Measurements from ENCODE around the gene TRAF3IP1.
"Not testable (repeated sequence)": the region's sequence is repeated elsewhere in the genome, so short reads cannot be mapped to it uniquely, and the experiment has no call there.

The TRAF3IP1 gene

DNA sequence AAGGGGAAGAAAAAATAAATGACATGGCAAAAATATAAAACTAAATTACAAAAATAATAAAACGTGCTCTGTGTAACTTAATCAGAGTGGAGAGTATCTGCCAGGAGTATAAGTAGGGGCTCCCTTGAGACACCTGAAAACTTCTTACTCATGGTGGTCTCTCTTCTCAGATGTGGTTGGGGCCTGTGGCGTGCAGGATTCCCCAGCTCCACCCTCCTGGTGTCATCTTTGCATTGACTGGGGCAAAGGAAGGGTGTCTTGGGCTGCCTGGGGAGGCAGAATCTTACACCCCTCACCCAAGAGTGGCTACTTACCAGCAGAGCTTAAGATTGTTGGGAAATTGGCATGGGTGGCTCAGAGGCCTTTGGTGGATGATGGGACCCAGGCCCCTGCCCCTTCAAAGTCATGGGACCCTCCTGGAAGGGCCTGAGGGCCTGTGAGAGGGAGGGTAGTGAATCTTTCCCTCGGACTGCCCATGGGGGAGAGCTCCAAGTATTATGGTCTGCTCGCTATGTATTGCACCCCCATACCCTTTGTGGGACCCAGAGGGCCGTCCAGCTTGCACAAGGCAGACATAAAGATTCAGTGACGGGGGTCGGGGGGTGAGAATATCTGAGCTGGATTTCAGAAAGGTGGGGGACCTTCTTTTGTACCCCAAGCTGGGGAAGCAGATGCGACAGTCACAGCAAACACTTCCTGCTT is 6.9 kb upstream of the TRAF3IP1 start:
- no peak for DNase-seq

GRCh38 chr2:238313991-238314350 is 6.3 kb upstream of the TRAF3IP1 start:
- no peak for DNase-seq

DNA sequence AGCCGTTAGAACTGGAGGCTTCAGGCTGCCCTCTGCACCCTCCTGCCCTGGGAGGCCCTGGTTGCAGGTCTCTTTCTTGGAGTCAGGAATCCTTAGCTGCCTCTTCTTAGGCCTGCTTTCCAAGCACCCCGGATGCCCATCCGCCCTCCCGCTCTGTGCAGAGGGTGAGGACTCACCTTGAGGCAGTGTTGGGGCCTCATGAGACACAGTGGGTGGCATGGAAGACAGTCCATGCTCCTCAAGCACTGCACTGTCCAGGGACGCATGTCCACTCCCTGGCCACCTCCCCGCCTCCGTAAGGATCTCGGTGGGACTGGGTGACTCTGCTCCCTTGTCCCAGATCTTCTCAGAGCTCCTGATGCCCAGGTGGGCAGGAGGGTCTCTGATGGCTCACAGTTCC is 5.7 kb upstream of the TRAF3IP1 start:
- DNase-seq: no peak

DNA sequence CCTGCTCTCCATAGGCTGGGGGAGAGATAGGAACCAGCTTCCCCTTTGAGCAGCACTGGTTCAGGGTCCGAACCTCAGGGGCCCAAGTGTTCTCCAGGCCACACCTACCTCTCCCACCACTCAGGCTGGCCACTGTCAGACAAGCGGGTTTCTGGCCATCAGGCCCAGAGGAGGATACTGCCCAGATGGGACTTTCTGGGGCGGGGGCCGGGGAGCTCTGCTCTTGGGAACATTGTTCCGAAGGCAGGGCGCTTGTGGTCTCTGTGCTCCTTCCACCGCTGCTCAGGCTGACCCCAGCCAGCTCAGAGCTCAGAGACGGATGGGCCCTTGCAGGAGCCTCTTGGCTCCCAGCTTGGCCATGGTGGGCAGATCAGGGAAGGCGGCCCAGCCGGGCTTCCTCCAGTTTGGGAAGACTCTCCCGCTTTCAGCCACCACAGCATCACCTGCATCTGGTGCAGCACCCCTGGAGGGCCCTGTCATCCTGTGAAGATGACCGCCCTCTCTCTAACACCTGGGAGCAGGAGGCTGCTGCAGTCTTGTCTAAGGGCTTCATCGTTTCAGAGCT is 5.2 kb upstream of the TRAF3IP1 start:
- no peak for DNase-seq

- peak; percentile 10 for DNase-seq
Observed at GRCh38 chr2:238320648-238321281, 447 bp downstream of the TRAF3IP1 start.

GRCh38 chr2:238321467-238321866 is 1.1 kb downstream of the TRAF3IP1 start:
- DNase-seq: no peak

DNA sequence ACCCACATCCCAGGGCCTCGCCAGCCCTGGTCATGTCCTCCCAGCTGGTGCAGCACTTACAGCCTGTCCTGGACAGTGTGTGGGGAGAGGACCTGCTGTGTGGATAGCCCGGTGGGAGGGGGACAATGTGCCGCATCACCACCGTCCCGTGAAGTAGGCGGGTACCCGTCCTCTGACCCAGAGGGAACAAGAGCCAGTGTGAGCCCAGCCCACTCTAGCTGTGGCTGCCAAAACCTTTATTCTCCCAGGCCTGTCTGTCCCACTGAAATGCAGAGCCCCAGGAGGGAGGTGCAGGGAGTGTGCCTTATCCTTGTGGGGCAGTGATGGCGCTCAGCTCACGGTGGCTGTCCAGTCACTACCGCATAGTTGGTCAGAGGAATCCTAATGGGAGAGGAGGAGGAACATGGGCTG is 1.7 kb downstream of the TRAF3IP1 start:
- no peak for DNase-seq

DNA sequence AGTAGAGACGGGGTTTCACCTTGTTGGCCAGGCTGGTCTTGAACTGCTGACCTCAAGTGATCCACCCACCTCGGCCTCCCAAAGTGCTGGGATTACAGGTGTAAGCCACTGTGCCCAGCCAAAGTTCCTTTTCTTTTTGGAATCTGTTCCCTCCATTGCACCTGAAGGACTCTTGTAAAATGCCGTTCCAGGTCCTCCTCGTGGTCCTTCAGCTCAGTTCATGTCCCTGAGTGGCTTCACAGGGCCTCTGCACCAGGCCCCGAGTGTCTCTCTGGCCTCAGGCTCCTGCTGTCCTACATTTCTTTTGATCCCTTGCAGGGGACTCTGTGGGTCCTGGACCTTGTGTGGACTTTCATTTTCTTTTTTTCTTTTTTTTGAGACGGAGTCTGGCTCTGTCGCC is 3.9 kb downstream of the TRAF3IP1 start:
- DNase-seq: not testable (repeated sequence)

DNA sequence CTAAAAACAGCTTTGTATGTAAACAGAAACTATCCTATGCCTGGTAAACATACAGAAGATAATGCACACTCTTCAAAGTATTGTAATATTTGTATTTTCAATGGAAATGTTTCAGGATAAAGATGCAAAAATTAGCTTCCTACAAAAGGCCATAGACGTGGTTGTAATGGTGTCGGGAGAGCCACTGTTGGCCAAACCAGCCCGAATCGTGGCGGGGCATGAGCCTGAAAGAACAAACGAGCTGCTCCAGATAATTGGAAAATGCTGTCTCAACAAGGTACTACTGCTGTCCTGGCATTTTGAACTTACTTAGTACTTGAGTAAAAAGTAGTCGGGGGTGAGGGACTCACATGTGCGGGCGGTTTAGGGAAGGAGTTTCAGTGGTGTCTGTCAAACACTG is 5.4 kb downstream of the TRAF3IP1 start:
- no peak for DNase-seq

GRCh38 chr2:238326801-238327365 is 6.6 kb downstream of the TRAF3IP1 start:
- DNase-seq: no peak

DNA sequence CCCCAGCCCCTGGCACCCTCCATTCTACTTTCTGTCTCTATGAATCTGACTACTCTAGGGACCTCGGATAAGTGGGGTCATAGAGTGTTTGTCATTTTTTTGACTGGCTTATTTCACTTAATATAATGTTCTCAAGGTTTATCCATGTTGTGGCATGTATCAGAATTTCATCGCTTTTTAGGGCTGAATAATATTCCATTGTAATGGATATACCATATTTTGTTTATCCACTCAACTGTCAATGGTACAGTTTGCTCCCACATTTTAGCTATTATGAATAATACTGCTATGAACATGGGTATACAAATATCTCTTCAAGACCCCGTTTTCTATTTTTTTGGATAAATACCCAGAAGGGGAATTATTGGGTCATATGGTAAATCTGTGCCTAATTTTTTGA is 7.4 kb downstream of the TRAF3IP1 start:
- DNase-seq: no peak

- no peak for DNase-seq
Observed at GRCh38 chr2:238330391-238330790, 10.1 kb downstream of the TRAF3IP1 start.

DNA sequence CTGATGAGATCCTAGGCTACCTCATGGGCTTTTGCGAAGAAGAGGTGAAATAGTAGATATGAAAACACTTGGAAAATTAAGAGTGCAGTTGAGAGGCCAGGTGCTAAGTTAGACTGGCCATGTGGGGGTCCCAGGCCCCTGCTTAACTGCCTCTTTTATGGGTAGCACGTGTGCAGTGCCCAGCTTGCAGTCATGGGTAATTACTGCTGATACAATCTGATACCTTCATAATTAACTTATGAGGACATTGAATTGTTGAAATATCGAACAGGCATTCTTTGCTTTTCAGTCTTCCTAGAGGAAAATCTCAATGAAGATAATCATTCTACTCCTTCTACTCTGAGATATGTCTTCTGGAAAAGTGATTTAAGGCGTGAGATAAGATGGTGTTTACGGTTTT is 11.6 kb downstream of the TRAF3IP1 start:
- no peak for DNase-seq

DNA sequence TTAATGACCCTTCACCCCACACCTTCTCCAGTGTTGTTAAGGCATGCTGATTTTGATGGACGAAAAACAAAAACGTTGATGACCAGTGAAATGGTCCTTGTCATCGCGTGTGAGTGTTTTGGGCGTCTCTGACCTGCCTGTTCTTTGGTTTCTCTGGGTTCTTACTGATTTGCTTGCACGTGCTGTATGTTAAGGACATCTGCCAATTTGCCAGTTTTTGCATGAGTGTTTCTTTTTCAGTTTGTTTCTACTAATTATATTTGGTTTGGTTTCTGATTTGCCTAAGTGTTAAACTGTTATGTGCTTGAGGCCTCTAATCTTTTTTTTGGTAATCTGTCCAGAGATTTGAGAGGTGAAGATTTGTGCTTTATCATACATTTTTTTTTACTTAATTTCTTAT is 14.6 kb downstream of the TRAF3IP1 start:
- DNase-seq: no peak

- DNase-seq: not testable (repeated sequence)
Observed at GRCh38 chr2:238335591-238335990, 15.3 kb downstream of the TRAF3IP1 start.

- DNase-seq: no peak
Observed at GRCh38 chr2:238336151-238336550, 15.8 kb downstream of the TRAF3IP1 start.

GRCh38 chr2:238336793-238337444 is 16.6 kb downstream of the TRAF3IP1 start:
- no peak for DNase-seq

DNA sequence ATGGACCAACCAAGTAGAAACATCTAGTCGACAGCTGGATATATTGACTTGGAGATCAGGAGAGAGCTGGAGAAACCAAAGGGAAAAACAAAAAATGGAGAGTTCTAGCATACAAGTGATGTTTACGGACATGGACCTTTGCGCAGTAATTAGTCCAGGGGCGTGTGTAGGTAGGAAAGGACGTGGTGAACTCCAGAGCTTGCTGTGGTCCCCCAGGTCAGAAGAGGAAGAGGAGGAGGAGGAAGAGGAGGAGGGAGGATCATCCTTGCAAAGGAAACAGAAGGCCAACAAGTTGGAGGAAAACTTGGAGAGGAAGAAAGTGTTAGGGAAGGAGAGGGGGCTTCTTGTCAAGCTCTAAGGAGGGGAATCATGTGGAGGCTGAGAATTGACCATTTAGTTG is 17.5 kb downstream of the TRAF3IP1 start:
- no peak for DNase-seq

DNA sequence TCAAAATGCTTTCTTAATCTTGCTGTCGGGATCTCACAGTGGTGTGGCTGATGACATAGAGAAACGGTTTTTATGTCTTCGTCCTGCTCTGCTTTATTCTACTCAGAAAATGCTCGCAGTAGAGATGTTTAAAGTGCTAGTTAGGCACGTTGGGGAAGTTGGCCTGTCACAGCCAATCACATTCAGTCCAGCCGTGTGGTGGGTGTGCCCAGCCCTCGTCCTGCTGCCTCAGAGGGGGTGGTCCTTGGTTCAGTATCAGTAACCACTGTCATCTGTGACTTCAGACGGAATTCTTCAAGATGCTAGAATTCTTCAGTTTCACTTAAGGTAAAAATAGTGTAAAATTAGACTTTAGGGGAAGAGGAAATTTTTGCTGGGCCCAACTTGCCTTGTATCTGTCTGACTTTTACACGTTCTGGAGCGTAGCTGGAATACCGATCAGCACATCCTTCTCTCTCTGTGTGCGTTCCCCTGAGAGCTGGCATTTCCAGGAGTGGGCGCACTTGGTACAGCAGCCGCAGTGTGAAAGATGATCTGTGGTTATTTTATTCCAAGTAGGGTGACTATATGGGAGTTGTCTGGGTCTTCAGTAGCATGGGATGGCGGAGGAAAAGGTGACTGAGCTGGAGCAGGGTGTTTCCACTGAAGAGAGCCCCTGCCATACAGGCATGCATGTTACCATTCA is 18.5 kb downstream of the TRAF3IP1 start:
- DNase-seq: no peak

DNA sequence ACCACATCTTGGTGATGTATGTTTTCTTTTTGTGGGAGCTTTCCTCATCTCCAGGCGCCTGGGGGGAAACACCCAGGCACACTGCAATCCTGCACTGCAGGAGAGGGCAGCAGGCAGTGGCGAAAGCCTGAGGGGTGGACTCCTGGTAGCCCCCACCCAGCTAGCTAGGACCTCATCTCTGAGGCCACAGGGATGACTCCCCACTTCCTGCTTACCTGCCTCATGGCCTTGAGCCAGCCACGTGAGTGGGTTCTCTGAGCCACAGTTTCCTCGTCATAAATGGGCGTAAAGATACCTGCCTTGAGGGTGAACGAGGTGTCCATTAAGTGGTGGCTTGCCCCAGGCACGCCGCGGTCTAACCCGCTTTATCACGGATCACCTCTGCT is 19.1 kb downstream of the TRAF3IP1 start:
- no peak for DNase-seq

DNA sequence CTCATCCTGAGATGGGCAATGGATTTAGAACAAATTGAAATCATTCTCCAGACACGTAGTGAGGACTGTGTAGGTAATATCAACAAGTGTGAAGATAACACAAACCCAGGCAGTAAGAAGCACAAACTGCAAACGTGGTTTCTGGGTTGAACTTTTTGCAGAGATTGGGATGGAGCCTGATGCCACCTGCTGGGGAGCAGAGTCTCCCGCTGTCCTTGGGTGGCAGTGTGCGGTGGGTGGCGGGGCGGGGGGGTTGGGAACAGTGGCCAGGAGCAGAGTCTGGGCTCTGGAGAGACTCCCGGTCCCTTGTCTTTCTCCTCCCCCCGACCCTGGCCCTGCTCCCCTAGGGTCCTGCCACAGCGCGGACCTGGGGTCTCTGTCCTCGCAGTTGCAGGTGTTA is 19.5 kb downstream of the TRAF3IP1 start:
- no peak for DNase-seq

DNA sequence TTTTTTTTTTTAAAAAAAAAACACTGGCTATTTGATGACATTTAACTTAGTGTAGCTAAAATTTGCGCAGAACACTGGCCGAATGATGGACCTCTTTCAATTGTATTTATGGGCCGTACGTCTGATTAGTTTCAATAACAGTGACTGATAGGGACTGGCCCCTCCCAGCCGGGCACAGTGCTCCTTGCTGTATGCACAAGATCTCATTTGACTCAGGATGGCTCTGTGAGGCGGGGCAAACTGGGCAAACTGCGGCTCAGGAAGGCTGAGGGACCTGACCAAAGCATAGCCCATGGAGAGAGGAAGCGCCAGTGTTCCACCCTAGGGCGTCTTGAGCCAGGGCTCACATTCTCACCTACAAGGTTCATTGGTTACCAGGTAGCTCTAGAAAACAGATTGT is 21.2 kb downstream of the TRAF3IP1 start:
- DNase-seq: no peak

DNA sequence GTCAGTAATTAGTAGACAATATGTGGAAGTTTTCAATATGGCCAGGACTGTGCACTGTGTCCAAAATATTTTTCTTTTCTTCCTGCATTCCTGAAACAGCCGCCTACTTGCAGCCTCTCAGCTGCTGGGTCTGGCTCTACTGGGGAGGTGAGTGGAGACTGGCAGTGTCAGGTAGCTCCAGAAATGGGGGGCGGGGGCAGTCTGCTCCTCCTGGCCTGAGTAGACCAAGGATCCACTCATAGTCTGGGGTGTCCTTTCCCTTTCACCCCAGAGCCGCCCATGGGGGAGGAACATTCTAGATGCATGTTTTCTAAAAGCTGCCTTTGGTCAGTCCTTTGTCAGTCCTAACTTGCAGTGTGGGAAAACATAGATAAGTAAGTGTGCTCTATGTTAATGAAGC is 23.7 kb downstream of the TRAF3IP1 start:
- no peak for DNase-seq
